OCI-LY7 (cell line): ENCODE results near the gene ING1. TPM values are rescaled to one million over a fixed set of nuclear protein-coding genes. Genes with fewer than 3 reads are reported as not detected.

ENCODE experiments used
- BruUV-seq: library from RNA; stranded (reverse); fragments of 400-500 nt; replicated peaks from 2 replicates; lab custom pipeline; 2021; lab: Mats Ljungman, UMichigan
- CTCF ChIA-PET: fragments of 300-600 bp; sonication (Branson Sonifier 250); formaldehyde crosslinking; loops from one replicate; lab custom pipeline; 2022; ENCODE audit warnings: antibody characterized with exemption; ENCODE audit not compliant: unreplicated experiment; lab: Charles Lee
- POLR2A ChIA-PET: fragments of 300-600 bp; sonication (Branson Sonifier 250); formaldehyde crosslinking; loops from one replicate; lab custom pipeline; 2022; ENCODE audit warnings: antibody characterized with exemption; lab: Charles Lee
- DNase-seq: peaks from one replicate; pipeline ENCODE4 v3.0.0-alpha.2; 2015; ENCODE audit warnings: low spot score
- H2AFZ ChIP-seq: fragments of 200-600 bp; sonication (generic), shearing (Covaris generic); 2 replicates; pipeline ENCODE4 v1.6.1; 2014; ENCODE audit warnings: mild to moderate bottlenecking, antibody characterized with exemption, low read length, moderate library complexity
- H3K27ac ChIP-seq: fragments of 200-600 bp; sonication (generic); 2 replicates; pipeline ENCODE4 v1.5.1; 2014; ENCODE audit warnings: mixed run types, low read depth, mild to moderate bottlenecking, moderate library complexity, low read length, inconsistent platforms; ENCODE audit not compliant: poor library complexity, severe bottlenecking
- H3K36me3 ChIP-seq: fragments of 200-600 bp; sonication (generic); 2 replicates; pipeline ENCODE4 v1.6.1; 2014; ENCODE audit warnings: mild to moderate bottlenecking, antibody characterized with exemption, low read length, moderate library complexity, mixed read lengths; ENCODE audit not compliant: insufficient read depth
- H3K4me1 ChIP-seq: fragments of 200-600 bp; sonication (generic); 2 replicates; pipeline ENCODE4 v1.5.1; 2014; ENCODE audit warnings: mild to moderate bottlenecking, low read length; ENCODE audit not compliant: insufficient read depth, poor library complexity, severe bottlenecking
- H3K4me2 ChIP-seq: fragments of 200-600 bp; sonication (generic); 2 replicates; pipeline ENCODE4 v1.6.1; 2014; ENCODE audit warnings: mild to moderate bottlenecking, low read length
- H3K4me3 ChIP-seq: fragments of 200-600 bp; sonication (generic); 2 replicates; pipeline ENCODE4 v1.5.1; 2014; ENCODE audit warnings: mild to moderate bottlenecking, low read depth, low read length; ENCODE audit not compliant: poor library complexity, severe bottlenecking
- H3K79me2 ChIP-seq: fragments of 200-600 bp; sonication (generic); 2 replicates; pipeline ENCODE4 v1.6.1; 2016; ENCODE audit warnings: low read depth, mild to moderate bottlenecking, low read length, moderate library complexity, mixed read lengths; ENCODE audit not compliant: insufficient read depth
- H3K9me2 ChIP-seq: fragments of 200-600 bp; sonication (generic); 2 replicates; pipeline ENCODE4 v1.6.1; 2016; ENCODE audit warnings: mild to moderate bottlenecking, low read length, mixed read lengths; ENCODE audit not compliant: insufficient read depth
- H3K9me3 ChIP-seq: fragments of 200-600 bp; sonication (generic); 2 replicates; pipeline ENCODE4 v1.6.1; 2014; ENCODE audit warnings: mild to moderate bottlenecking, mixed run types, low read length, mixed read lengths
- H4K20me1 ChIP-seq: fragments of 200-600 bp; sonication (generic); 2 replicates; pipeline ENCODE4 v1.6.1; 2014; ENCODE audit warnings: mild to moderate bottlenecking, antibody characterized with exemption, low read length, moderate library complexity, mixed read lengths; ENCODE audit not compliant: insufficient read depth
- EZH2phosphoT487 ChIP-seq: fragments of 200-600 bp; sonication (generic); IDR thresholded peaks from 2 replicates; pipeline ENCODE4 v1.6.1; 2018; ENCODE audit warnings: low read depth, borderline replicate concordance, mild to moderate bottlenecking, mixed run types, antibody characterized with exemption, low read length, moderate library complexity, mixed read lengths
- intact Hi-C: fragments of 100-400 bp; cut with micrococcal nuclease; formaldehyde crosslinking; loops from one replicate; pipeline ENCODE4 v1.10.0; 2022; ENCODE audit not compliant: unreplicated experiment
- total RNA-seq, 2 experiments: library from RNA; depleted of rRNA in 1 of 2; stranded (reverse); fragments of >200 nt in 1 of 2; shearing (Covaris generic) in 1 of 2; gene quantifications; 2 replicates each; pipeline ENCODE4 v1.2.3, GENCODE V29; 2014 to 2022
- TF ChIP-seq, protein P1 (sequence below): fragments of 200-600 bp; sonication (generic); conservative IDR thresholded peaks from 2 replicates; pipeline ENCODE4 v1.5.1; 2014; ENCODE audit warnings: mild to moderate bottlenecking, antibody characterized with exemption, low read length, moderate library complexity, mixed read lengths

Gene ING1
- total RNA-seq, 2 experiments from 2014 or later = 9.6 to 14.7 TPM

DNA sequence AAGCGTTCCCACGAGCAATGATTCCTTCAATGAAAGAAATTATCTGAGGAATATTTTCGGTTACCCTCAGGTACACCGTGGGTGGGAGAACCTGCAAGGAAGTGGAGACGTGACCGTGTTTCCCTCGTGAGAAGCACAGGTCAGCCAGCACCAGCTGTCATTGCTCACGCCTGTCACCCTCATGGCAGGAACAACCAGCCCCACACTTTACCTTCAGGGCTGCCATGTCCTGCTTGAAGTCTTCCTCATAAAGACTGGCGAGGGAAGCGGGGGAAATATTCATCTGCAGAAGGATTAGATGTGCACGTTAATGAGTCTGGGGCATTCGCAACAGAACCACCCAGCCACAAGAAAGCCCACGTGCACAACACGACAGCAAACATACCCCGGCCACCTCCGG is 25.8 kb upstream of the ING1 start:
- Histone ChIP-seq H3K4me2 (no peak overlapping the region), H2AFZ (no peak overlapping the region), H4K20me1 (no peaks in the 10 kb centered on the region), H3K4me1 (peaks cover 13% of the 10 kb centered on the region), H3K4me3 (no peak overlapping the region), H3K79me2 (no peaks in the 10 kb centered on the region), H3K9me3 (no peaks in the 10 kb centered on the region), H3K36me3 (peaks cover 39% of the 10 kb centered on the region; the same call in 1 of the 2 replicates), H3K9me2 (no peaks in the 10 kb centered on the region), H3K27ac (no peak overlapping the region)
- POLR2A ChIA-PET = no interaction called here
- no peak for DNase-seq
- no peak for TF ChIP-seq EZH2phosphoT487
- TF ChIP-seq, protein P1, sequence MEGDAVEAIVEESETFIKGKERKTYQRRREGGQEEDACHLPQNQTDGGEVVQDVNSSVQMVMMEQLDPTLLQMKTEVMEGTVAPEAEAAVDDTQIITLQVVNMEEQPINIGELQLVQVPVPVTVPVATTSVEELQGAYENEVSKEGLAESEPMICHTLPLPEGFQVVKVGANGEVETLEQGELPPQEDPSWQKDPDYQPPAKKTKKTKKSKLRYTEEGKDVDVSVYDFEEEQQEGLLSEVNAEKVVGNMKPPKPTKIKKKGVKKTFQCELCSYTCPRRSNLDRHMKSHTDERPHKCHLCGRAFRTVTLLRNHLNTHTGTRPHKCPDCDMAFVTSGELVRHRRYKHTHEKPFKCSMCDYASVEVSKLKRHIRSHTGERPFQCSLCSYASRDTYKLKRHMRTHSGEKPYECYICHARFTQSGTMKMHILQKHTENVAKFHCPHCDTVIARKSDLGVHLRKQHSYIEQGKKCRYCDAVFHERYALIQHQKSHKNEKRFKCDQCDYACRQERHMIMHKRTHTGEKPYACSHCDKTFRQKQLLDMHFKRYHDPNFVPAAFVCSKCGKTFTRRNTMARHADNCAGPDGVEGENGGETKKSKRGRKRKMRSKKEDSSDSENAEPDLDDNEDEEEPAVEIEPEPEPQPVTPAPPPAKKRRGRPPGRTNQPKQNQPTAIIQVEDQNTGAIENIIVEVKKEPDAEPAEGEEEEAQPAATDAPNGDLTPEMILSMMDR = no peak
- intact Hi-C loops = no loop called here
- no TSS peak for BruUV-seq
- CTCF ChIA-PET = no interaction called here

DNA sequence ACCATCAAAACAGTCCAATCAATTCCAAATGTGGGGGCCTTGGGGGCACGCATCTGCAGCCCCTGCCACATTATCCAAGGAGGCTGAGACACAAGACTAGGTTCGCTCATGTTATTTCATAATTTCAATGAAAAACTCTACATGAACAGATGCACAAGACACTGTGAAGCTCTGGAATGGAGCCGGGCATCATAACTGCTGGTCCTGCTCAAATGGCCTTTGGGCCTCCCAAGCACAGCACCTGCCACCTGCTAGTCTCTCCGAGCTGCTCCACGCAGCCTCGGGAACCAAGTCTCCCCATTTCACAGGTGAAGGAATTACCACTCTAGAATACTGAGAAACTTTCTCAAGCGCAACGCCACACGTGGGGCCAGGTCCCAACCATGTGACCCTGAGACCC is 24.5 kb upstream of the ING1 start:
- ChIA-PET POLR2A (interaction anchor here (1.0 kb wide), 1 partner anchor 15 kb away, joined by 4 read pairs; no protein-coding TSS in a partner anchor), CTCF (no interaction called here)
- Histone ChIP-seq H3K27ac (no peak overlapping the region), H3K9me2 (no peaks in the 10 kb centered on the region), H2AFZ (no peak overlapping the region), H3K36me3 (peaks cover 32% of the 10 kb centered on the region), H3K4me2 (no peak overlapping the region), H3K4me1 (peaks cover 13% of the 10 kb centered on the region), H3K4me3 (no peak overlapping the region), H4K20me1 (no peaks in the 10 kb centered on the region), H3K9me3 (no peaks in the 10 kb centered on the region), H3K79me2 (no peaks in the 10 kb centered on the region)
- BruUV-seq = no TSS peak
- no peak for TF ChIP-seq EZH2phosphoT487
- TF ChIP-seq, protein P1 = no peak
- intact Hi-C loops = no loop called here
- DNase-seq = no peak

DNA sequence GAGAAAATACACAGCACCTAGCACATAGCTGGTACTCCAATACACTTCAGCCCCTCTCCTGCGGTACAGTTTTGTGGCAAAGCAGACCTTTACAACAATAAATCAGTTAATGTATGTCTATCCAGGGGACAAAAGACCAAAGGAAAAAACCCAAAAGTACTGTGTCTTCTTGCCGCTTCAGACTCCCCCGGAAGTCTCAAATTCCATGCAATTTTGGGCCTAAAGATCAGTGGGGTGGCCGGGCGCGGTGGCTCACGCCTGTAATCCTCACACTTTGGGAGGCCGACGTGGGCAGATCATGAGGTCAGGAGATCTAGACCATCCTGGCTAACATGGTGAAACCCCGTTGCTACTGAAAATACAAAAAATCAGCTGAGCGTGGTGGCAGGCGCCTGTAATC is 23.8 kb upstream of the ING1 start:
- H3K9me2 ChIP-seq = no peaks in the 10 kb centered on the region
- H3K4me2 ChIP-seq = no peak overlapping the region
- no peak overlapping the region for H3K27ac ChIP-seq
- no peak overlapping the region for H2AFZ ChIP-seq
- no peaks in the 10 kb centered on the region for H3K79me2 ChIP-seq
- intact Hi-C loops = no loop called here
- H3K9me3 ChIP-seq = no peaks in the 10 kb centered on the region
- BruUV-seq = no TSS peak
- ChIA-PET POLR2A (interaction anchor here (1.0 kb wide), 1 partner anchor 14 kb away, joined by 4 read pairs; no protein-coding TSS in a partner anchor), CTCF (no interaction called here)
- H4K20me1 ChIP-seq = no peaks in the 10 kb centered on the region
- TF ChIP-seq, protein P1 = no peak
- TF ChIP-seq EZH2phosphoT487 = no peak
- H3K4me3 ChIP-seq = no peak overlapping the region
- H3K36me3 ChIP-seq = peaks cover 29% of the 10 kb centered on the region
- no peak for DNase-seq
- peaks cover 13% of the 10 kb centered on the region for H3K4me1 ChIP-seq
